A549 (cell line): Measurements from ENCODE around the gene FMO2. TPM values are rescaled to one million over a fixed set of nuclear protein-coding genes. Genes with fewer than 3 reads are reported as not detected.

Experiments used
- ATAC-seq, 2 experiments: fragments of 200-7000 bp in 1 of 2; fragments of >200 bp in 1 of 2; cut with Nextera tagmentation in 1 of 2; cut with Tn5 transposase in 1 of 2; 3 replicates each; pipeline versions ENCODE4 v1.8.0 to v1.9.1; 2018 to 2020; ENCODE audit warnings: mild to moderate bottlenecking in 1 of 2, moderate library complexity in 1 of 2
- CTCF ChIA-PET: fragments of 300-600 bp; sonication (Branson Sonifier 250); formaldehyde crosslinking; extraction: SDS; loops from one replicate; lab custom pipeline; 2021; ENCODE audit warnings: antibody characterized with exemption, inconsistent platforms; lab: Yijun Ruan, JAX
- POLR2A ChIA-PET: fragments of 350-600 bp; formaldehyde crosslinking; extraction: SDS; loops from one replicate; lab custom pipeline; 2021; ENCODE audit warnings: antibody characterized with exemption, inconsistent platforms; lab: Yijun Ruan, JAX
- DNase-seq, 2 experiments: peaks; one replicate each; pipeline versions ENCODE4 v3.0.0 to v3.0.0-alpha.2; 2011 to 2016; ENCODE audit warnings: low read depth in 1 of 2, low spot score in 1 of 2
- FAIRE-seq: peaks from 2 replicates; lab custom pipeline; 2011; peaks lifted over from hg19 to GRCh38; lab: Jason Lieb, UNC
- H3K27ac ChIP-seq, 2 experiments: fragments of >200 bp; sonication (Bioruptor Twin); formaldehyde crosslinking; 3 replicates each; pipeline ENCODE4 v1.5.1; 2016 to 2017
- H3K4me1 ChIP-seq: fragments of >200 bp; sonication (Bioruptor Twin); formaldehyde crosslinking; 3 replicates; pipeline ENCODE4 v1.6.1; 2016
- H3K4me2 ChIP-seq: fragments of >200 bp; sonication (Bioruptor Twin); formaldehyde crosslinking; 3 replicates; pipeline ENCODE4 v1.6.1; 2016
- H3K4me3 ChIP-seq: fragments of >200 bp; sonication (Bioruptor Twin); formaldehyde crosslinking; 3 replicates; pipeline ENCODE4 v1.5.1; 2016
- H3K9me3 ChIP-seq: fragments of >200 bp; sonication (Bioruptor Twin); formaldehyde crosslinking; 3 replicates; pipeline ENCODE4 v1.6.1; 2016
- ATOH8 ChIP-seq: fragments of 250-450 bp; sonication (Bioruptor Pico); IDR thresholded peaks from 2 replicates; pipeline ENCODE4 v1.5.0; 2020; ENCODE audit warnings: low read depth, mild to moderate bottlenecking, moderate library complexity
- CBX8 ChIP-seq: fragments of 200-600 bp; sonication (generic); IDR thresholded peaks from 2 replicates; pipeline ENCODE4 v1.6.1; 2016
- CEBPB ChIP-seq, 2 experiments: fragments of >200 bp in 1 of 2; sonication (Bioruptor Twin) in 1 of 2; formaldehyde crosslinking in 1 of 2; IDR thresholded peaks; 2 replicates each; pipeline ENCODE4 v1.6.1; 2012 to 2016
- CHD2 ChIP-seq: fragments of 150-350 bp; IDR thresholded peaks from 2 replicates; pipeline ENCODE4 v1.6.1; 2014; ENCODE audit warnings: low read length; ENCODE audit not compliant: partially characterized antibody
- CHD4 ChIP-seq: fragments of 200-600 bp; sonication (generic); IDR thresholded peaks from 2 replicates; pipeline ENCODE4 v1.6.1; 2016; ENCODE audit warnings: antibody characterized with exemption, mild to moderate bottlenecking, borderline replicate concordance
- FOSL2 ChIP-seq, 2 experiments: fragments of 450-650 bp in 1 of 2; fragments of >200 bp in 1 of 2; sonication (Bioruptor Twin) in 1 of 2; formaldehyde crosslinking; IDR thresholded peaks; 2 replicates each; pipeline versions ENCODE4 v1.5.0 to v1.6.1; 2016 to 2020; ENCODE audit warnings: mild to moderate bottlenecking in 1 of 2, moderate library complexity in 1 of 2
- FOXS1 ChIP-seq: fragments of 250-450 bp; sonication (Bioruptor Pico); IDR thresholded peaks from 2 replicates; pipeline ENCODE4 v1.5.0; 2020; ENCODE audit warnings: mild to moderate bottlenecking, moderate library complexity
- HDAC2 ChIP-seq: fragments of 200-600 bp; sonication (generic); IDR thresholded peaks from 2 replicates; pipeline ENCODE4 v1.6.1; 2016
- HES2 ChIP-seq: fragments of >200 bp; sonication (Bioruptor Twin); formaldehyde crosslinking; IDR thresholded peaks from 2 replicates; pipeline ENCODE4 v1.6.1; 2016
- HMGXB4 ChIP-seq: fragments of 250-450 bp; sonication (Bioruptor Pico); IDR thresholded peaks from 2 replicates; pipeline ENCODE4 v1.5.0; 2021; ENCODE audit warnings: mild to moderate bottlenecking, moderate library complexity, borderline replicate concordance
- HOXA7 ChIP-seq: fragments of 250-450 bp; sonication (Bioruptor Pico); IDR thresholded peaks from 2 replicates; pipeline ENCODE4 v1.5.0; 2020; ENCODE audit warnings: mild to moderate bottlenecking, moderate library complexity
- HOXB13 ChIP-seq: fragments of 250-450 bp; sonication (Bioruptor Pico); IDR thresholded peaks from 2 replicates; pipeline ENCODE4 v1.5.0; 2020; ENCODE audit warnings: low read depth, mild to moderate bottlenecking, moderate library complexity
- JUNB ChIP-seq: fragments of >200 bp; sonication (Bioruptor Twin); formaldehyde crosslinking; IDR thresholded peaks from 2 replicates; pipeline ENCODE4 v1.6.1; 2016
- KDM1A ChIP-seq: fragments of 200-600 bp; sonication (generic); IDR thresholded peaks from 2 replicates; pipeline ENCODE4 v1.6.1; 2016; ENCODE audit warnings: low read depth, mild to moderate bottlenecking
- MAX ChIP-seq: IDR thresholded peaks from 2 replicates; pipeline ENCODE4 v1.6.1; 2012
- MAZ ChIP-seq: fragments of 150-350 bp; IDR thresholded peaks from 2 replicates; pipeline ENCODE4 v1.6.1; 2014; ENCODE audit warnings: antibody characterized with exemption, low read depth, low read length, borderline replicate concordance
- MYC ChIP-seq: IDR thresholded peaks from 2 replicates; pipeline ENCODE4 v1.6.1; 2012; ENCODE audit warnings: mild to moderate bottlenecking, inconsistent platforms, low read length, improper control_type of control experiment, borderline replicate concordance
- PHF8 ChIP-seq: fragments of 200-600 bp; sonication (generic); IDR thresholded peaks from 2 replicates; pipeline ENCODE4 v1.6.1; 2016; ENCODE audit warnings: low read depth, mild to moderate bottlenecking, antibody characterized with exemption, moderate library complexity, borderline replicate concordance
- POLR2A ChIP-seq: IDR thresholded peaks from 2 replicates; pipeline ENCODE4 v1.6.1; 2012; ENCODE audit warnings: mild to moderate bottlenecking, low read length
- RCOR1 ChIP-seq: fragments of 150-350 bp; IDR thresholded peaks from 2 replicates; pipeline ENCODE4 v1.6.1; 2014; ENCODE audit warnings: antibody characterized with exemption, low read length, low read depth
- SMC3 ChIP-seq: fragments of >200 bp; sonication (Bioruptor Twin); formaldehyde crosslinking; IDR thresholded peaks from 3 replicates; pipeline ENCODE4 v1.6.1; 2018; ENCODE audit warnings: inconsistent platforms
- TP53 ChIP-seq: fragments of 250-450 bp; sonication (Bioruptor Pico); IDR thresholded peaks from 2 replicates; pipeline ENCODE4 v1.5.0; 2021; ENCODE audit warnings: mild to moderate bottlenecking, moderate library complexity
- USF2 ChIP-seq: fragments of 450-650 bp; IDR thresholded peaks from 2 replicates; pipeline ENCODE4 v1.6.1; 2014; ENCODE audit warnings: antibody characterized with exemption
- ZC3H11A ChIP-seq: fragments of 450-650 bp; IDR thresholded peaks from 2 replicates; pipeline ENCODE4 v1.6.1; 2014; ENCODE audit warnings: antibody characterized with exemption, mild to moderate bottlenecking
- WGBS: methylation state at CpG from one replicate; pipeline ENCODE4 v1.1.6; 2017; ENCODE audit errors: missing lambda C conversion rate; 5-methylcytosine and 5-hydroxymethylcytosine counted together
- polyA plus RNA-seq, 4 experiments: library from polyadenylated mRNA; depleted of rRNA in 3 of 4; stranded (reverse); fragments of >200 nt; fragmentation: RNase III in 1 of 4; extraction: RNeasy Plus Mini Kit Qiagen cat#74134 plus additional on column Dnase treatment in 1 of 4; gene quantifications; 2 replicates in 3 of 4; 3 replicates in 1 of 4; pipeline ENCODE4 v1.2.3, GENCODE V29; 2011 to 2017

FMO2 gene
- polyA plus RNA-seq, 2 of the 4 experiments (the other 2 are of a cell fraction), result not detected

- 30% methylated on average over 2 of the region's 2 CpGs for WGBS
- no peak for TF ChIP-seq KDM1A
- TF ChIP-seq ZC3H11A, result no peak
- TF ChIP-seq CEBPB (IDR thresholded peaks at IDR 0.05), result no peak
- no peak for TF ChIP-seq HDAC2
- TF ChIP-seq JUNB, result no peak
- no peak for TF ChIP-seq RCOR1
- no peak for TF ChIP-seq SMC3
- no peak for TF ChIP-seq HMGXB4 (CRISPR knock-in tag)
- no peak for TF ChIP-seq PHF8
- no peak for TF ChIP-seq FOSL2 (IDR thresholded peaks at IDR 0.05)
- TF ChIP-seq FOSL2 (CRISPR knock-in tag; IDR thresholded peaks at IDR 0.05), result no peak
- TF ChIP-seq ATOH8 (CRISPR knock-in tag), result no peak
- no peak for TF ChIP-seq CBX8
- TF ChIP-seq MAX, result no peak
- TF ChIP-seq FOXS1 (CRISPR knock-in tag), result no peak
- TF ChIP-seq POLR2A, result no peak
- no peak for TF ChIP-seq CHD4
- no peak for TF ChIP-seq HOXB13 (CRISPR knock-in tag)
- TF ChIP-seq CHD2, result no peak
- no peak for TF ChIP-seq MYC
- no peak for TF ChIP-seq TP53 (CRISPR knock-in tag)
- ATAC-seq, result no peak
- no peaks in the 10 kb centered on the region for H3K9me3 ChIP-seq
- no peaks in the 10 kb centered on the region for H3K4me1 ChIP-seq
- no peak for FAIRE-seq
- ChIA-PET CTCF (no interaction called here), POLR2A (no interaction called here)
- H3K27ac ChIP-seq, result no peak overlapping the region
- no peak overlapping the region for H3K4me3 ChIP-seq
- DNase-seq, result no peak
- no peak overlapping the region for H3K4me2 ChIP-seq
Measured at GRCh38 chr1:171138980-171139379, 46.1 kb upstream of the FMO2 start.

- no peaks in the 10 kb centered on the region for H3K4me1 ChIP-seq
- 71% methylated on average over 4 of the region's 4 CpGs for WGBS
- POLR2A ChIA-PET, result no interaction called here
- peak; percentile 13 for FAIRE-seq
- no peak for TF ChIP-seq MAZ
- TF ChIP-seq USF2, result no peak
- TF ChIP-seq ATOH8 (CRISPR knock-in tag), result no peak
- TF ChIP-seq HES2, result no peak
- TF ChIP-seq HOXA7 (CRISPR knock-in tag), result no peak
- H3K4me2 ChIP-seq, result no peak overlapping the region
- no peaks in the 10 kb centered on the region for H3K9me3 ChIP-seq
- ATAC-seq, result no peak
- no peak overlapping the region for H3K4me3 ChIP-seq
- H3K27ac ChIP-seq, result no peak overlapping the region
- no peak for DNase-seq
- CTCF ChIA-PET, result no interaction called here
Measured at GRCh38 chr1:171139890-171140289, 45.2 kb upstream of the FMO2 start.
